HG03575 (cell line): ENCODE data around the gene BST1.
A peak's percentile ranks its signal among the peaks of the same experiment; 100 is the strongest.

Experiments used
- ATAC-seq: cut with Tn5 transposase; IDR thresholded peaks from one replicate; pipeline ENCODE4 v1.9.1; 2021; ENCODE audit not compliant: unreplicated experiment, insufficient number of reproducible peaks, low FRiP score; ENCODE audit errors: extremely low read depth

The BST1 gene

GRCh38 chr4:15674926-15675325, 27.9 kb upstream of the BST1 start:
- no peak for ATAC-seq

GRCh38 chr4:15675356-15675755, 27.5 kb upstream of the BST1 start:
- ATAC-seq, result no peak

- ATAC-seq, result no peak
Observed at GRCh38 chr4:15676039-15676438, 26.8 kb upstream of the BST1 start.

GRCh38 chr4:15676899-15677298, 26.0 kb upstream of the BST1 start:
- no peak for ATAC-seq

GRCh38 chr4:15677507-15677988, 25.3 kb upstream of the BST1 start:
- no peak for ATAC-seq

GRCh38 chr4:15681067-15681371, 21.8 kb upstream of the BST1 start:
- ATAC-seq, result no peak

- peak; percentile 85 for ATAC-seq
Observed at GRCh38 chr4:15681372-15682241, 21.3 kb upstream of the BST1 start, which contains the start of gene FAM200B. TSS of gene FAM200B (plus strand) at chr4:15681827. CDS start at chr4:15686978, 5,151 bp downstream.

- ATAC-seq, result no peak
Observed at GRCh38 chr4:15682242-15683142, 20.4 kb upstream of the BST1 start.

- no peak for ATAC-seq
Observed at GRCh38 chr4:15683143-15683495, 19.7 kb upstream of the BST1 start.

- ATAC-seq, result no peak
Observed at GRCh38 chr4:15684498-15684897, 18.4 kb upstream of the BST1 start.

- ATAC-seq, result no peak
Observed at GRCh38 chr4:15688051-15688450, 14.8 kb upstream of the BST1 start.

GRCh38 chr4:15689540-15689939, 13.3 kb upstream of the BST1 start:
- ATAC-seq, result no peak

- no peak for ATAC-seq
Observed at GRCh38 chr4:15690020-15690809, 12.7 kb upstream of the BST1 start.

GRCh38 chr4:15691346-15692135, 11.3 kb upstream of the BST1 start:
- no peak for ATAC-seq

GRCh38 chr4:15692602-15693001, 10.3 kb upstream of the BST1 start:
- no peak for ATAC-seq

- ATAC-seq, result no peak
Observed at GRCh38 chr4:15694431-15694830, 8.4 kb upstream of the BST1 start.

- ATAC-seq, result no peak
Observed at GRCh38 chr4:15695240-15695699, 7.6 kb upstream of the BST1 start.

GRCh38 chr4:15695729-15696128, 7.1 kb upstream of the BST1 start:
- no peak for ATAC-seq
